Caco-2 (cell line): Measurements from ENCODE around the gene MTM1. TPM values are rescaled to one million over a fixed set of nuclear protein-coding genes. Genes with fewer than 3 reads are reported as not detected.
A peak's percentile ranks its signal among the peaks of the same experiment; 100 is the strongest.

ENCODE experiments used
- BruUV-seq: library from RNA; stranded (reverse); fragments of 400-500 nt; replicated peaks from 2 replicates; lab custom pipeline; 2021; lab: Mats Ljungman, UMichigan
- CTCF ChIA-PET: fragments of 300-600 bp; sonication (Branson Sonifier 250); formaldehyde crosslinking; loops from one replicate; lab custom pipeline; 2022; ENCODE audit warnings: antibody characterized with exemption; lab: Charles Lee
- POLR2A ChIA-PET: fragments of 300-600 bp; sonication (Branson Sonifier 250); formaldehyde crosslinking; loops from one replicate; lab custom pipeline; 2022; ENCODE audit warnings: antibody characterized with exemption; lab: Charles Lee
- DNase-seq, 2 experiments: peaks; one replicate each; pipeline versions ENCODE4 v3.0.0 to v3.0.0-alpha.2; 2020 to 2022
- H3K27me3 ChIP-seq: replicated peaks from 2 replicates; pipeline ENCODE4 v1.6.0; 2011; ENCODE audit warnings: low read length; ENCODE audit not compliant: control insufficient read depth, insufficient read depth
- H3K36me3 ChIP-seq: 2 replicates; pipeline ENCODE4 v1.5.1; 2011; ENCODE audit warnings: low read length; ENCODE audit not compliant: control insufficient read depth, insufficient read depth
- H3K4me1 ChIP-seq: fragments of 250-450 bp; sonication (Bioruptor Pico); 2 replicates; pipeline ENCODE4 v1.5.1; 2020; ENCODE audit warnings: mild to moderate bottlenecking
- H3K4me3 ChIP-seq: 2 replicates; pipeline ENCODE4 v1.5.1; 2011; ENCODE audit warnings: low read depth, mild to moderate bottlenecking, control low read depth, low read length
- H3K9me3 ChIP-seq: fragments of 250-450 bp; sonication (Bioruptor Pico); 2 replicates; pipeline ENCODE4 v1.5.1; 2020; ENCODE audit warnings: mild to moderate bottlenecking, moderate library complexity
- H3K27ac Mint-ChIP-seq: one replicate; pipeline ENCODE4 v1.8.0; 2022; ENCODE audit warnings: mixed read lengths; ENCODE audit not compliant: unreplicated experiment
- H3K27me3 Mint-ChIP-seq: one replicate; pipeline ENCODE4 v1.8.0; 2022; ENCODE audit warnings: mixed read lengths; ENCODE audit not compliant: insufficient read depth, unreplicated experiment
- H3K36me3 Mint-ChIP-seq: one replicate; pipeline ENCODE4 v1.8.0; 2022; ENCODE audit warnings: mild to moderate bottlenecking, mixed read lengths; ENCODE audit not compliant: insufficient read depth, unreplicated experiment
- H3K4me1 Mint-ChIP-seq: one replicate; pipeline ENCODE4 v1.8.0; 2022; ENCODE audit warnings: low read depth, mixed read lengths; ENCODE audit not compliant: unreplicated experiment
- H3K4me3 Mint-ChIP-seq: one replicate; pipeline ENCODE4 v1.8.0; 2022; ENCODE audit warnings: mild to moderate bottlenecking, moderate library complexity, mixed read lengths; ENCODE audit not compliant: unreplicated experiment
- H3K9me3 Mint-ChIP-seq: one replicate; pipeline ENCODE4 v1.8.0; 2022; ENCODE audit warnings: mixed read lengths; ENCODE audit not compliant: unreplicated experiment
- CTCF ChIP-seq, 2 experiments: fragments of 200-600 bp in 1 of 2; IDR thresholded peaks; 1 replicate in 1 of 2; 2 replicates in 1 of 2; pipeline versions ENCODE4 v1.5.1 to v1.8.0; 2011 to 2022; ENCODE audit warnings: antibody characterized with exemption in 1 of 2, control low read depth in 1 of 2, inconsistent platforms in 1 of 2, low read depth in 1 of 2, low read length in 1 of 2, mild to moderate bottlenecking in 1 of 2, moderate library complexity in 1 of 2; ENCODE audit not compliant: insufficient read depth in 1 of 2, severe bottlenecking in 1 of 2, unreplicated experiment in 1 of 2
- intact Hi-C: fragments of 100-400 bp; cut with micrococcal nuclease; formaldehyde crosslinking; loops from one replicate; pipeline ENCODE4 v1.10.0; 2022; ENCODE audit not compliant: unreplicated experiment
- total RNA-seq: library from RNA; stranded (reverse); gene quantifications from 2 replicates; pipeline ENCODE4 v1.2.3, GENCODE V29; 2022

MTM1 gene
- total RNA-seq, 1 experiment from 2014 or later = 9.7 TPM

GRCh38 chrX:150548251-150548650 lies 20.2 kb upstream of the MTM1 start:
- Mint-ChIP-seq H3K27ac (peak overlapping the region; percentile 72), H3K4me1 (no peaks in the 10 kb centered on the region), H3K36me3 (no peaks in the 10 kb centered on the region), H3K9me3 (no peaks in the 10 kb centered on the region), H3K27me3 (peaks cover 2% of the 10 kb centered on the region), H3K4me3 (peak overlapping the region; percentile 87)
- intact Hi-C loops = loop anchor here (5.0 kb wide), 1 partner anchor 94 kb away; no protein-coding TSS in a partner anchor
- Histone ChIP-seq H3K4me3 (peak overlapping the region; percentile 44), H3K4me1 (no peaks in the 10 kb centered on the region), H3K9me3 (no peaks in the 10 kb centered on the region), H3K36me3 (no peaks in the 10 kb centered on the region), H3K27me3 (no peaks in the 10 kb centered on the region)
- BruUV-seq = no TSS peak
- ChIA-PET POLR2A (no interaction called here), CTCF (interaction anchor here (0.9 kb wide), 1 partner anchor 39 kb away, joined by 3 read pairs; no protein-coding TSS in a partner anchor)
- no peak for TF ChIP-seq CTCF (IDR thresholded peaks at IDR 0.05; ENCODE audit: insufficient read depth in 1 of 2, low read depth in 1 of 2, low read length in 1 of 2, severe bottlenecking in 1 of 2, unreplicated experiment in 1 of 2)
- no peak for DNase-seq

- Mint-ChIP-seq H3K27ac (no peak overlapping the region), H3K4me1 (no peaks in the 10 kb centered on the region), H3K27me3 (peaks cover 2% of the 10 kb centered on the region), H3K36me3 (no peaks in the 10 kb centered on the region), H3K9me3 (no peaks in the 10 kb centered on the region), H3K4me3 (no peak overlapping the region)
- no peak for DNase-seq
- no TSS peak for BruUV-seq
- H3K36me3 ChIP-seq = no peaks in the 10 kb centered on the region
- TF ChIP-seq CTCF (IDR thresholded peaks at IDR 0.05; ENCODE audit: insufficient read depth in 1 of 2, low read depth in 1 of 2, low read length in 1 of 2, severe bottlenecking in 1 of 2, unreplicated experiment in 1 of 2) = no peak
- no peaks in the 10 kb centered on the region for H3K9me3 ChIP-seq
- POLR2A ChIA-PET = no interaction called here
- intact Hi-C loops = loop anchor here (5.0 kb wide), 1 partner anchor 94 kb away; no protein-coding TSS in a partner anchor
- CTCF ChIA-PET = interaction anchor here (0.9 kb wide), 1 partner anchor 39 kb away, joined by 3 read pairs; no protein-coding TSS in a partner anchor
- no peaks in the 10 kb centered on the region for H3K4me1 ChIP-seq
- no peaks in the 10 kb centered on the region for H3K27me3 ChIP-seq
- no peak overlapping the region for H3K4me3 ChIP-seq
Measured at GRCh38 chrX:150548684-150549083, 19.7 kb upstream of the MTM1 start.

GRCh38 chrX:150551963-150552362 lies 16.5 kb upstream of the MTM1 start:
- H3K27ac Mint-ChIP-seq = no peak overlapping the region
- H3K27me3 Mint-ChIP-seq = peaks cover 8% of the 10 kb centered on the region
- no peak for TF ChIP-seq CTCF (IDR thresholded peaks at IDR 0.05; ENCODE audit: insufficient read depth in 1 of 2, low read depth in 1 of 2, low read length in 1 of 2, severe bottlenecking in 1 of 2, unreplicated experiment in 1 of 2)
- no peaks in the 10 kb centered on the region for H3K4me1 Mint-ChIP-seq
- CTCF ChIA-PET = no interaction called here
- intact Hi-C loops = no loop called here
- no peaks in the 10 kb centered on the region for H3K36me3 Mint-ChIP-seq
- Histone ChIP-seq H3K9me3 (no peaks in the 10 kb centered on the region), H3K4me1 (no peaks in the 10 kb centered on the region), H3K4me3 (no peak overlapping the region), H3K27me3 (no peaks in the 10 kb centered on the region), H3K36me3 (no peaks in the 10 kb centered on the region)
- H3K9me3 Mint-ChIP-seq = no peaks in the 10 kb centered on the region
- BruUV-seq = no TSS peak
- no peak for DNase-seq
- H3K4me3 Mint-ChIP-seq = no peak overlapping the region
- POLR2A ChIA-PET = no interaction called here
